IPS-15b (cell line): Measurements from ENCODE around the gene PDE8B.
"Not testable (repeated sequence)": the region's sequence is repeated elsewhere in the genome, so short reads cannot be mapped to it uniquely, and the experiment has no call there.

Experiments
- H3K27me3 ChIP-seq: one replicate; pipeline ENCODE4 v1.6.1; 2013; ENCODE audit warnings: low read length; ENCODE audit not compliant: control insufficient read depth, insufficient read depth
- H3K36me3 ChIP-seq: one replicate; pipeline ENCODE4 v1.6.1; 2013; ENCODE audit warnings: low read length; ENCODE audit not compliant: control insufficient read depth, insufficient read depth
- H3K4me1 ChIP-seq: one replicate; pipeline ENCODE4 v1.6.1; 2013; ENCODE audit warnings: mild to moderate bottlenecking, low read length; ENCODE audit not compliant: control insufficient read depth, insufficient read depth
- H3K4me3 ChIP-seq: one replicate; pipeline ENCODE4 v1.5.1; 2013; ENCODE audit warnings: low read depth, low read length
- H3K9ac ChIP-seq: one replicate; pipeline ENCODE4 v1.6.1; 2013; ENCODE audit warnings: low read depth, mild to moderate bottlenecking, low read length
- H3K9me3 ChIP-seq: one replicate; pipeline ENCODE4 v1.6.1; 2013; ENCODE audit warnings: mild to moderate bottlenecking, low read length; ENCODE audit not compliant: control insufficient read depth, insufficient read depth

Gene PDE8B

GRCh38 chr5:77380636-77381035 is 170.2 kb downstream of the PDE8B start:
- no peak overlapping the region for H3K4me3 ChIP-seq
- no peaks in the 10 kb centered on the region for H3K9me3 ChIP-seq
- H3K9ac ChIP-seq: no peak overlapping the region
- H3K36me3 ChIP-seq: no peaks in the 10 kb centered on the region
- no peaks in the 10 kb centered on the region for H3K27me3 ChIP-seq
- peaks cover 8% of the 10 kb centered on the region for H3K4me1 ChIP-seq

DNA sequence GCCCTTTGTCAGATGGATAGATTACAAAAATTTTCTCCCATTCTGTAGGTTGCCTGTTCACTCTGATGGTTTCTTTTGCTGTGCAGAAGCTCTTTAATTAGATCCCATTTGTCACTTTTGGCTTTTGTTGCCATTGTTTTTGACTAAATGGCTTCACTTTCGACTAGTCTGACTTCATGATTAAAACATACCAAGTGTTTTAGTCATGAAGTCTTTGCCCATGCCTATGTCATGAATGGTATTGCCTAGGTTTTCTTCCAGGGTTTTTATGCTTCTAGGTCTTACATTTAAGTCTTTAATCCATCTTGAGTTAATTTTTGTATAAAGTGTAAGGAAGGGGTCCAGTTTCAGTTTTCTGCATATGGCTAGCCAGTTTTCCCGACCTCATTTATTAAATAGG is 172.9 kb downstream of the PDE8B start:
- not testable (repeated sequence) for H3K9ac ChIP-seq, H3K9me3 ChIP-seq, H3K4me1 ChIP-seq, H3K36me3 ChIP-seq, H3K27me3 ChIP-seq, H3K4me3 ChIP-seq

GRCh38 chr5:77386340-77386739 is 175.9 kb downstream of the PDE8B start:
- not testable (repeated sequence) for H3K9ac ChIP-seq, H3K9me3 ChIP-seq, H3K4me3 ChIP-seq, H3K36me3 ChIP-seq, H3K4me1 ChIP-seq, H3K27me3 ChIP-seq

DNA sequence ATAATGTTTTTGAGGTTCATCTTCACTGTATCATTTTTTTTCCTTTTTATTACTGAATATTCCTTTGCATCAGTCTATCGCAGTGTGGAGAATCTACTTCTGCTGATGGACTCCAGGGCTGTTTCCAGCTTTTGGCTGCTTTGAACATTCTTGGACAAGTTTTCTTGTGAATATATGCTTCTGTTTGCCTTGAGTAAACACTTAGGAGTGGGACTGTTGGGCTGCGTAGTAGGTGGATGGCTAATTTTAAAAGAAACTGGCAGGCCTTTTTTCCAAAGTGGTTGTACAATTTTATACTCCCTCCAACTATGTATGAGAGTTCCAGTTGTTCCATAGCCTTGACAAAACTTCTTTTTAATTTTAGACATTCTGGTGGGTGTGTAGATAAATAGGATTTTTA is 179.3 kb downstream of the PDE8B start:
- Histone ChIP-seq H3K27me3 (no peaks in the 10 kb centered on the region), H3K36me3 (no peaks in the 10 kb centered on the region), H3K9me3 (no peaks in the 10 kb centered on the region), H3K9ac (no peak overlapping the region), H3K4me1 (no peaks in the 10 kb centered on the region), H3K4me3 (no peak overlapping the region)

GRCh38 chr5:77390221-77390620 is 179.7 kb downstream of the PDE8B start:
- H3K9me3 ChIP-seq: no peaks in the 10 kb centered on the region
- no peaks in the 10 kb centered on the region for H3K27me3 ChIP-seq
- H3K36me3 ChIP-seq: no peaks in the 10 kb centered on the region
- no peak overlapping the region for H3K4me3 ChIP-seq
- no peaks in the 10 kb centered on the region for H3K4me1 ChIP-seq
- H3K9ac ChIP-seq: no peak overlapping the region

DNA sequence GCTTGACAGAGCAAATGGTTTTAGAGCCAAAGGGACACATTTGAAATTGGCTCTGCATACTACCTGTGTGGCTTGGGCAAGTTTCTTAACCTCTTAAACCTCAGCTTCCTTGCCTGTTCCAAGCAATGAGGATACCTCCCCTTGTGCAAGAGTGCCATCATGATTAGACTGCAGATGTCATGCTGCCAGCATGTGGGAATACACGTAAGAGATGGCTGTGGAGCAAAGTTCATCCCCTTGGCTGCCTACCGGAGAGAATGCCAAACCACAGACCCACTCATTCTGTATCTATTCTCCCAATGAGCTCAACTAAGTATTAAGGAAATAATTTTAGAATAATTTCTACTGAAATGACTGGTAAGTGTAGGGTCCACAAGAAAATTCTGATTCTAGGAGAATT is 180.3 kb downstream of the PDE8B start:
- H3K9ac ChIP-seq: no peak overlapping the region
- no peak overlapping the region for H3K4me3 ChIP-seq
- no peaks in the 10 kb centered on the region for H3K36me3 ChIP-seq
- H3K9me3 ChIP-seq: no peaks in the 10 kb centered on the region
- no peaks in the 10 kb centered on the region for H3K27me3 ChIP-seq
- no peaks in the 10 kb centered on the region for H3K4me1 ChIP-seq

GRCh38 chr5:77391240-77391765 is 180.8 kb downstream of the PDE8B start:
- Histone ChIP-seq H3K36me3 (no peaks in the 10 kb centered on the region), H3K27me3 (no peaks in the 10 kb centered on the region), H3K9ac (no peak overlapping the region), H3K9me3 (no peaks in the 10 kb centered on the region), H3K4me3 (no peak overlapping the region), H3K4me1 (no peaks in the 10 kb centered on the region)

DNA sequence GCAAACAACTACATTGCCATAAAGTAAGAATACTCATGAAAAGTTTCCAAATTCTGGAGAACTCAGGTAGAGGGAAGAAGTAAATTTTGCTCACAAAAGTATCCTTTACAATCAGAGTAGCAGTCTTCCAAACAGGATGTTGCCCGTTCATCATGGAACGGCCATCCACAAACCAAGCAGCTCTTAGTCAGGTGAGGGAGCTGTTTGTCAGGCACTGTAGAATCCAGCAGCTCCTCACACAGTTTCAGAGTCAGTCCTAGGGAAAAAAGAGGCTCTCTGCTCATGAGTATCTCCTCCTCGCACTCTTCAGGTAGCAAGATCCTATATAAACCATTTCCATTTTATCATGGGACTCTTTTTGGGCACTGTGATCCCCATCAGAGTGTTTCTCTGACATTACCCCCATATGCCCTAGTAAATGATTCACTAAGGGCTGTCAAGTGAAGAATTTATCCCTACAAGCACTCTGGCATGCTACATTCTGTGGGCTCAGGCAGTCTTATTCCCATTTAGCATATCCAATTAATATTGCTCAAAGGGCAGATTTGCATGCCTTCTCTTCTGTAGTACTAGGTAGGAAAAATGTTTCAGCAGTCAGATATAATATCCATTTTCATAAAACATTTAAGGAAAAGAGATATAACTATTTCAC is 183.7 kb downstream of the PDE8B start:
- no peaks in the 10 kb centered on the region for H3K4me1 ChIP-seq
- H3K27me3 ChIP-seq: no peaks in the 10 kb centered on the region
- no peak overlapping the region for H3K4me3 ChIP-seq
- H3K9ac ChIP-seq: no peak overlapping the region
- H3K9me3 ChIP-seq: no peaks in the 10 kb centered on the region
- no peaks in the 10 kb centered on the region for H3K36me3 ChIP-seq

GRCh38 chr5:77396017-77396416 is 185.5 kb downstream of the PDE8B start:
- H3K27me3 ChIP-seq: no peaks in the 10 kb centered on the region
- no peaks in the 10 kb centered on the region for H3K36me3 ChIP-seq
- no peak overlapping the region for H3K4me3 ChIP-seq
- no peak overlapping the region for H3K9ac ChIP-seq
- H3K9me3 ChIP-seq: no peaks in the 10 kb centered on the region
- no peaks in the 10 kb centered on the region for H3K4me1 ChIP-seq

DNA sequence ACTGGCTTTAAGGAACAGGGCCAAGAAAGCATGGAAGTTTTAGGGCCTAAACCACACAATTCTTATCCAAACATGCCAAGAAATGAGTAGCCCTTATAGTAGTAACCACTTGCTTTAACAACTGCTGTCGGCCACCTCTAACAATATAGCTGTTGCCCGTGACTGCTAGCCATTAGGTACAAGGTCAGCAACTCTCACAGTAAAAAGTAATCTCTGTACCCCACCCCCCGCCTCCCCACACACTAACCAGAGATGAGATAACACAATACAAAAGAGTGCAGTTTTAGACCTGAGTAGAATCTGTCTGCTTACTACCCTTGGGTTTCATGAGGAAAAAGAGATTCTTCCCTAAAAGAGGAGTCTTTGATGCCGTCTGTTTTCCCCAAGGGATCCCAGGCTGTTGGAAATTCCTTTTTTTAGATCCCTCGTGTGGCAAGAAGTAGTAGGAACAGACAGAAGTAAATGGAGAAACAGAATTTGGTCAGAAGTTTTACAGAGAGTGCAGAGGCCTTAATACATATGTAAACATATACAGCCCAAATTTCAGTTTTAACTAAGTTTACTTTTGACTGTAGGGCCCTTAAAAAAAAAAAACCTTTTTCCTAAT is 187.3 kb downstream of the PDE8B start:
- H3K9me3 ChIP-seq: no peaks in the 10 kb centered on the region
- H3K4me1 ChIP-seq: no peaks in the 10 kb centered on the region
- H3K9ac ChIP-seq: no peak overlapping the region
- H3K27me3 ChIP-seq: no peaks in the 10 kb centered on the region
- no peaks in the 10 kb centered on the region for H3K36me3 ChIP-seq
- H3K4me3 ChIP-seq: no peak overlapping the region

DNA sequence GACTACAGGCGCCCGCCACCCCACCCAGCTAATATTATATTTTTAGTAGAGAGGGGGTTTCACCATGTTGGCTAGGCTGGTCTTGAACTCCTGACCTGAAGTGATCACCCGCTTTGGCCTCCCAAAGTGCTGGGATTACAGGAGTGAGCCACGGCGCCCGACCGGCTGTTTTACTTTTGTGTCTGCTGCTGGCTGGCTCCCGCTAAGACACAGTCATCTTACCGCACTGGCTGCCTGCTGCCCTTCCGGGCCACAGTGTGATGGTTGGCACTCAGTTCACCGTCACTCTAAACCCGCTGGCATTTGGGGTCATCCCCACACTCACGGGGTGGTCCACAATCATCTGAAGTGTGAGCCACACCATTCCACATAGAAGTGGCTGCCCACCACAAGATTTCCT is 188.0 kb downstream of the PDE8B start:
- Histone ChIP-seq H3K9ac (no peak overlapping the region), H3K36me3 (no peaks in the 10 kb centered on the region), H3K4me1 (no peaks in the 10 kb centered on the region), H3K27me3 (no peaks in the 10 kb centered on the region), H3K9me3 (no peaks in the 10 kb centered on the region), H3K4me3 (no peak overlapping the region)

- Histone ChIP-seq H3K9me3 (no peaks in the 10 kb centered on the region), H3K27me3 (no peaks in the 10 kb centered on the region), H3K36me3 (no peaks in the 10 kb centered on the region)
Measured at GRCh38 chr5:77398896-77399295, 188.4 kb downstream of the PDE8B start.

More at GRCh38 chr5:77398896-77399295, 188.4 kb downstream of the PDE8B start:
- no peak overlapping the region for H3K9ac ChIP-seq
- no peak overlapping the region for H3K4me3 ChIP-seq
- no peaks in the 10 kb centered on the region for H3K4me1 ChIP-seq
